Suprapubic skin (tissue), 4 donors: ENCODE results near the gene CNIH2. TPM values are rescaled to one million over a fixed set of nuclear protein-coding genes. Genes with fewer than 3 reads are reported as not detected.

Experiments
- DNase-seq, 2 donors: peaks; one replicate each; pipeline ENCODE4 v3.0.0-alpha.2; 2019; ENCODE audit warnings: low spot score in 2 of 2
- H3K27ac ChIP-seq: fragments of 200-600 bp; sonication (generic); one replicate; pipeline ENCODE4 v1.5.1; 2019
- H3K27me3 ChIP-seq: fragments of 200-600 bp; sonication (generic); one replicate; pipeline ENCODE4 v1.5.1; 2019
- H3K36me3 ChIP-seq: fragments of 200-600 bp; sonication (generic); one replicate; pipeline ENCODE4 v1.5.1; 2019
- H3K4me1 ChIP-seq: fragments of 200-600 bp; sonication (generic); one replicate; pipeline ENCODE4 v1.5.1; 2019
- H3K4me3 ChIP-seq: fragments of 200-600 bp; sonication (generic); one replicate; pipeline ENCODE4 v1.5.1; 2019; ENCODE audit warnings: mild to moderate bottlenecking
- H3K9me3 ChIP-seq: fragments of 200-600 bp; sonication (generic); one replicate; pipeline ENCODE4 v1.5.1; 2019
- CTCF ChIP-seq, 2 donors: fragments of 200-600 bp in 1 of 2; fragments of 450-650 bp in 1 of 2; sonication (generic) in 1 of 2; IDR thresholded peaks; one replicate each; pipeline ENCODE4 v1.5.1; 2016 to 2019; ENCODE audit warnings: antibody characterized with exemption in 2 of 2, mild to moderate bottlenecking in 1 of 2, moderate library complexity in 1 of 2
- EP300 ChIP-seq: sonication (generic); formaldehyde crosslinking; IDR thresholded peaks from one replicate; pipeline ENCODE4 v1.6.1; 2017; ENCODE audit warnings: antibody characterized with exemption
- POLR2A ChIP-seq, 2 donors: fragments of 450-650 bp; IDR thresholded peaks; one replicate each; pipeline ENCODE4 v1.6.1; 2017; ENCODE audit warnings: antibody characterized with exemption in 2 of 2, mild to moderate bottlenecking in 2 of 2, moderate library complexity in 2 of 2
- POLR2AphosphoS5 ChIP-seq, 3 donors: sonication (generic); formaldehyde crosslinking; IDR thresholded peaks; one replicate each; pipeline ENCODE4 v1.6.1; 2017; ENCODE audit warnings: antibody characterized with exemption in 3 of 3
- WGBS: methylation state at CpG from one replicate; pipeline ENCODE4 v1.1.5; 2018; 5-methylcytosine and 5-hydroxymethylcytosine counted together
- total RNA-seq, 4 donors: library from RNA; depleted of rRNA; stranded (reverse); fragments of >200 nt; gene quantifications; one replicate each; pipeline ENCODE4 v1.1.0, GENCODE V29; 2016

Gene CNIH2
- total RNA-seq, 4 donors from 2014 or later: 1.1 to 2.5 (median 1.9) TPM; not detected in 1

- H3K27ac ChIP-seq: no peak overlapping the region
- no peak overlapping the region for H3K4me3 ChIP-seq
- H3K4me1 ChIP-seq: peaks cover 58% of the 10 kb centered on the region
- no peaks in the 10 kb centered on the region for H3K27me3 ChIP-seq
- H3K36me3 ChIP-seq: peaks cover 26% of the 10 kb centered on the region
- no peak for DNase-seq
- H3K9me3 ChIP-seq: no peaks in the 10 kb centered on the region
- 86% methylated on average over 3 of the region's 3 CpGs for WGBS
- TF ChIP-seq POLR2AphosphoS5 (IDR thresholded peaks at IDR 0.05) (no peak), POLR2A (IDR thresholded peaks at IDR 0.05) (no peak), CTCF (IDR thresholded peaks at IDR 0.05) (no peak), EP300 (no peak)
Observed at GRCh38 chr11:66329165-66329673, 51.2 kb downstream of the CNIH2 start.

DNA sequence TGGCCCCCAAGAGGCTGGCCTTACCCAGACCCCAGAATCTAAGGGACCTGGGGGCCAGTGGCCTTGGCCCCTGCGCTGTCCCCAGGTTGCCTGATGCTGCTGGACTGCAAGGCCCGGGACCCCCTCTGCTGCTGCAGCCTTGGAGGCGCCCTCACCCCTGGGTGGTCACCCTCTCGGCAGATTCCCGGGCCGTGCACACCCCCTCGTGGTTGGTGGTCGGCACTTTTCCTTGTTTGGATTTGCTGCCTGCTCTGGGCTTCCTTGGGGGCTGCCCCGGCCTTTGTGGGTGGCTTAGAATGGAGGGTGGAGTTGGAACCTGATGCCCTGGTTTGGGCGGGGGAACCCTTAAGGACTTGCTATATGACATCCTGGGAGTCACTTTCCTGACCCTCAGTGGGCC, 53.0 kb downstream of the CNIH2 start:
- Histone ChIP-seq H3K4me3 (no peak overlapping the region), H3K4me1 (peaks cover 58% of the 10 kb centered on the region), H3K27me3 (no peaks in the 10 kb centered on the region), H3K27ac (no peak overlapping the region), H3K36me3 (peaks cover 26% of the 10 kb centered on the region), H3K9me3 (no peaks in the 10 kb centered on the region)
- TF ChIP-seq CTCF (IDR thresholded peaks at IDR 0.05) (no peak), POLR2A (IDR thresholded peaks at IDR 0.05) (no peak), POLR2AphosphoS5 (IDR thresholded peaks at IDR 0.05) (no peak), EP300 (no peak)
- no peak for DNase-seq
- 63% methylated on average over 7 of the region's 10 CpGs for WGBS

DNA sequence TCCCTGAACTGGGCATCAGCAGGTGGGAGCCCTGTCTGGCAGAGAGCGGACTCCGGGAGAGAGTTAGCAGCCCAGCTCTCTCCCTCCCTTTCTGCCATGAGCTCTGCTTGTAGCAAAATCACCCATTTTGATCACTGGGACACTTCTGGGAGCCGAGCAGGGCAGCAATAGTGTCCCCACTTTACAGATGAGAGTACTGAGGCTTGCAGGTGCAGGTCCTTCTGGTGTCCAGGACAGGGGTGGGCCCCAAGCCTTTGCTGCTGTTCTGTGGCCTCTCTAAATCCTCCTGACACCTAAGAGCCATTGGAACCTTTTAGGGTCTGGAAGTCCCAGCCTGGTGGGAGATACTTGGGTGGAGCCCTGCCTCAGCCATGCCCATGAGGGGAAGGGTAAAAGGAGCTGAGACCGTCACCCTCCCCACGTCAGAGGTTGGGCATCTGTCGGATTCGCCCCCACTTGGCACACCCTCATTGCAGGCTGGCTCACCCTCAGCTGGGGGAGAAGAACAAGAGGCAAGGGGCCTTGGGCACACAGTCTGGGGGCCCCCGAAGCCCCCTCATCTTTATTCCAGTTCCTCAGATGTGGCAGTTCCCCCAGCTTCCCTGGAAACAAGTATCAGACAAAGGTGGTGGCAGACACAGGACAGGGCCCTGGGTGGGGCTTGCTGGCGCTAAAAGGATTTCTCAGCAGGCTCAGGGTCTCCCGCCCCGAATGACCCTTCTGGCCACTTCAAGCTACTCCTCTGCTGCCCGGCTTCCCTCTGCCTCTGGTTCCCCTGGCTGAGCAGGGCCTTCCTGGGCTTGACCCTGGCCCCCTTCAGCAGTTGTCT, 53.8 kb downstream of the CNIH2 start:
- Histone ChIP-seq H3K9me3 (no peaks in the 10 kb centered on the region), H3K27me3 (no peaks in the 10 kb centered on the region), H3K27ac (no peak overlapping the region), H3K36me3 (peaks cover 26% of the 10 kb centered on the region), H3K4me3 (no peak overlapping the region), H3K4me1 (peaks cover 58% of the 10 kb centered on the region)
- 87% methylated on average over 7 of the region's 12 CpGs for WGBS
- no peak for TF ChIP-seq EP300
- peak in 1 of 2 donors; percentile 57 for DNase-seq

- DNase-seq: no peak
- no peaks in the 10 kb centered on the region for H3K27me3 ChIP-seq
- H3K9me3 ChIP-seq: no peaks in the 10 kb centered on the region
- no peak for TF ChIP-seq EP300
- TF ChIP-seq CTCF (IDR thresholded peaks at IDR 0.05): no peak
- TF ChIP-seq POLR2A (IDR thresholded peaks at IDR 0.05): no peak
- no peak for TF ChIP-seq POLR2AphosphoS5 (IDR thresholded peaks at IDR 0.05)
- peaks cover 58% of the 10 kb centered on the region for H3K4me1 ChIP-seq
- no peak overlapping the region for H3K4me3 ChIP-seq
- peaks cover 30% of the 10 kb centered on the region for H3K36me3 ChIP-seq
- 77% methylated on average over 16 of the region's 18 CpGs for WGBS
- no peak overlapping the region for H3K27ac ChIP-seq
Observed at GRCh38 chr11:66332371-66333219, 54.6 kb downstream of the CNIH2 start.

- Histone ChIP-seq H3K27ac (no peak overlapping the region), H3K27me3 (no peaks in the 10 kb centered on the region), H3K4me3 (no peak overlapping the region), H3K4me1 (peaks cover 58% of the 10 kb centered on the region), H3K9me3 (no peaks in the 10 kb centered on the region), H3K36me3 (peaks cover 36% of the 10 kb centered on the region)
- TF ChIP-seq CTCF (IDR thresholded peaks at IDR 0.05) (no peak), EP300 (no peak)
- no peak for DNase-seq
- WGBS: 67% methylated on average over 2 of the region's 19 CpGs
Observed at GRCh38 chr11:66333220-66333877, 55.4 kb downstream of the CNIH2 start.

Other genes starting within 250 kb of the CNIH2 start
- gene GAL3ST3, start 229.0 kb upstream of the CNIH2 start, total RNA-seq: not detected
- 100 to 1,000 TPM; 117 to 175 (median 149) TPM for gene SF3B2, start 225.8 kb upstream of the CNIH2 start, total RNA-seq
- gene PACS1, start 207.9 kb upstream of the CNIH2 start, total RNA-seq: 10 to 100 TPM; 30.5 to 78.6 (median 41.8) TPM
- 10 to 100 TPM; 18.1 to 22.8 (median 20.4) TPM for gene KLC2, start 20.5 kb upstream of the CNIH2 start, total RNA-seq
- 100 to 1,000 TPM in 3 of 4 donors, 10 to 100 TPM in 1; 79.0 to 124 (median 115) TPM for gene RAB1B, start 9.5 kb upstream of the CNIH2 start, total RNA-seq
- 10 to 100 TPM; 21.6 to 61.3 (median 56.1) TPM for gene YIF1A, start 11.0 kb downstream of the CNIH2 start, total RNA-seq
- gene TMEM151A, start 13.7 kb downstream of the CNIH2 start, total RNA-seq: not detected
- gene CD248, start 38.9 kb downstream of the CNIH2 start, total RNA-seq: 10 to 100 TPM in 2 of 4 donors, 1 to 10 TPM in 2; 5.9 to 32.6 (median 19.2) TPM
- 10 to 100 TPM; 40.3 to 73.6 (median 60.3) TPM for gene RIN1, start 58.3 kb downstream of the CNIH2 start, total RNA-seq
- gene BRMS1, start 66.9 kb downstream of the CNIH2 start, total RNA-seq: 10 to 100 TPM; 45.7 to 60.3 (median 57.3) TPM
- gene B4GAT1, start 69.5 kb downstream of the CNIH2 start, total RNA-seq: 10 to 100 TPM; 14.4 to 31.9 (median 20.6) TPM
- 1 to 10 TPM; 2.2 to 4.7 (median 3.9) TPM for gene SLC29A2, start 93.6 kb downstream of the CNIH2 start, total RNA-seq
- not detected for gene NPAS4, start 142.9 kb downstream of the CNIH2 start, total RNA-seq
- 10 to 100 TPM; 22.0 to 42.0 (median 28.0) TPM for gene MRPL11, start 160.7 kb downstream of the CNIH2 start, total RNA-seq
- gene PELI3, start 188.7 kb downstream of the CNIH2 start, total RNA-seq: 10 to 100 TPM; 19.0 to 23.4 (median 20.5) TPM
- gene DPP3, start 202.3 kb downstream of the CNIH2 start, total RNA-seq: 10 to 100 TPM; 12.2 to 23.0 (median 22.2) TPM
- gene BBS1, start 232.5 kb downstream of the CNIH2 start, total RNA-seq: 10 to 100 TPM; 35.5 to 85.2 (median 57.0) TPM